Smooth muscle cell of the brain vasculature (primary cell): ENCODE data around the gene TASOR2.

Experiments used
- DNase-seq: peaks from one replicate; pipeline ENCODE4 v3.0.0-alpha.2; 2012; ENCODE audit warnings: low read depth, low spot score

TASOR2 gene

GRCh38 chr10:5684971-5685763, 529 bp downstream of the TASOR2 start:
- DNase-seq = peak; percentile 39

DNA sequence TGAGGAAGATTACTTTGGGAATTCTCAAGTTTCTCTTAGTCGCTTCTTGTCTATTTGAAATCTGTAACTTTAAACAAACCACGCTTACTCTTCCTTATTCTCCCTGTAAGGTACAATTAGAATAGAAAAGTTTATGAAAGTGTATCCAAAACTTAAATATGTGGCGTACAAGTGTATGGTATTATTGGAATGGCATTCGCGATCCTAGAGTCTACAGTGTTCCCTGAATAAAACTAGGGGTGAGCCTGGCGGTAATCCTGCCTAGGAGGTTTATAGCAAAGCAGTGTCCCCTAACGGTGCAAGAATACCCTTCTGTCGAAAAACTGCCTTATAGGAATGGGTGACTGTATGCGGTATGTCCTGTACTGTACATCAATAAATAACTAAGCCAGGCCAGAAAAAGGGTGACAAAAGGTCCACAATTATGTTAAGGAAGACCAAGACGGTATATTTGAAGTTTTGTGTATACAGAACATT, 1.2 kb downstream of the TASOR2 start:
- DNase-seq = no peak

GRCh38 chr10:5688587-5688986, 3.9 kb downstream of the TASOR2 start:
- DNase-seq = no peak

GRCh38 chr10:5691786-5692185, 7.1 kb downstream of the TASOR2 start:
- DNase-seq = no peak

DNA sequence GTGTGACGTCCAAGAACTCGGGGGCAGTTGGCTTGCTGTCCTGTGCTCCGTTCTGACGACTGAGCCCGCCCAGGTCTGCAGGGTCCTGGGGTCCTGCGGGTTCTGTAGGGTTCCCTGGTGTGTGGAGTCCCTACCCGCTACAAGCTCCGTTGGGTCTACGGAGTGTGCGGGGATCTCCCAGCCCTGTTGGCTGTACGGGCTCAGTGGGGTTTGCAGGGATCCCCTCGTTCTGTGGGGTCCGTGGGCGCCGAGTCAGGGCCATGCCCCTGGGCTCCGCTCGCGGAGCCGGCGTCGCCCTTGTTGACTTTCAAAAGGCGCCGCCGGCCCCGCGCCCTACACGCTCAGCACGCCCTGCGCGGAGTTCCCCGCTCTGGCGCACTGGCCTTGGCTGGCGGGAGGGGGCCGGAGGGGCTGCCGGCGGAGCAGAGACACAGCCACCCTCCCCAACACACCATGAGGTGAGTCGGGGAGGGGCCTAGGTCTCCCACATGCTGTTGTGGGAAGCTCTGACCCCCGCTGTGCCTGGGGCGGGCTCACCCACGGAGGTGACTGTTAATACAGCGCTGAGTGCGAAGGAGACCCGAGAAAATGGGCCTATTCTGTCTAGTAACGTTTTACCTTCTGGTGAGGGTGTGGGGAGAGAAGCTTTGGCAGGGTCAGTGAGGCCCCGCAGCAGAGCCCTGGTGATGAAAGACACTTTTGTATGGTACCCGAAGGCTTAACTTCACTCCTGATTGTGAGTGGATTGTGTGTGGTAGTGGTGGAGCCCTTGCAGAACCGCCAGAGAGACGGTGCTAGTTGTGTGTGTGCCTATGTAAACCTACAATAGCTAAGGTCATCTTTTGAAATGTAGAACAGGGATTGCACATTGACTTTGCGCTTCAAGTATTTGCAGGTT, 8.1 kb downstream of the TASOR2 start:
- DNase-seq = no peak

- no peak for DNase-seq
These were observed 9.9 kb downstream of the TASOR2 start for GRCh38 chr10:5694573-5694972.

DNA sequence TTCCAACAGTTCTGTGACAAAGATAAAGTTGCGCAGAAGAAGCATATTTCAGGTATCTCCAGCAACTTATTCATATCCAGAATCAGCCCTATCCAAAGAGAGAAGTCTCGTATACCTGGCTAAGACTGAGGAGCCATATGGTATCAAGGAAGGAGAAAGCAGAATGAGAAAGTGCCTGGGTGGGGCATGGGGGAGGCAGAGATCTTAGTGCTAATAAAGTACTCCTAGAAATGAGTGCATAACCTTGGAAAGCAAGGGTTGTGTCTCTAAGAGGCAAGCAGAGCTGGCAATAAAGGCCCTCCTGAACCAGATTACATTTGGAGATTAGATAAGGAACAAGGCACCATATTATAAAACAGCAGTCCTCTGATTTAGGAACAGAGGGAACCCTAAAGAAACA, 12.7 kb downstream of the TASOR2 start:
- no peak for DNase-seq

- no peak for DNase-seq
These were observed 13.4 kb downstream of the TASOR2 start for GRCh38 chr10:5698062-5698461.

GRCh38 chr10:5708356-5708755, 23.7 kb downstream of the TASOR2 start:
- no peak for DNase-seq

GRCh38 chr10:5709865-5710264, 25.2 kb downstream of the TASOR2 start:
- DNase-seq = no peak

DNA sequence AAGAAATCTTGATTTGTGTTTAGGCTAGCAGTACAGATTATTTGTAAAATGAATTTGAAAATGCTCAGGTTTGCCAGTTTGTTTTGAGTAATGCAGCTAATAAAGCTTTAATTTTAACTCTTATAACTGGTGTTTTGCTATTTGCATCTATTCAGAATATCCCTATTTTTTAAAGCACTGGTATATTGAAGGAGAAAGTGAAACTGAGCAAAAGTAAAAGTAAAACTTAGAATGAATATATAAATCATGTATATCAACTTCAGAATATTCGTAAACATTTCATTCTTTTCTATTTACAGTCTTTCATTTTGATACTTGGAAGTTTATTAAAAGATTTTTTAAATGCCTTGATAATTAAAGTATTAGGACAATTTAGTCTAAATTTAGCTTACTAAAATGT, 26.2 kb downstream of the TASOR2 start:
- no peak for DNase-seq

DNA sequence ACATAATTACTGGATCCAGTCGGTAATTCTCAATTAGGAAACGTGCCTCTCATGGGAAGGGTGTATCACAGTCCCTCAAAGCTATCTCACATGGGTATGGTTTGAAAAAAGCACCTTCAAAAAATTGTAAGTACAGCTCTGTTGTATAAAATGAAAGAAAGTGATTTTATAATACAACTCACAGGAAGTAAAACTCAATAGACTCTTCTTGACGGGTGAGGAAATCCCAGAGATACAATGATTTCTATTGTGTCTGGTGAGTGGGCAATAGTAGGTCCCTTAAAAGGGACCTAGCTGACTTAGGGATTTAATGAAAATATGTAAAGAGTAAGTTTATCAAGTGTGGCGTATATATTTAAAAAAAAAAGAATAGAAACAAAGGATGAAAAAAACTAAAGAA, 27.0 kb downstream of the TASOR2 start:
- DNase-seq = no peak

- DNase-seq = no peak
These were observed 34.9 kb downstream of the TASOR2 start for GRCh38 chr10:5719546-5719945.

- DNase-seq = no peak
These were observed 35.5 kb downstream of the TASOR2 start for GRCh38 chr10:5720182-5720581.

DNA sequence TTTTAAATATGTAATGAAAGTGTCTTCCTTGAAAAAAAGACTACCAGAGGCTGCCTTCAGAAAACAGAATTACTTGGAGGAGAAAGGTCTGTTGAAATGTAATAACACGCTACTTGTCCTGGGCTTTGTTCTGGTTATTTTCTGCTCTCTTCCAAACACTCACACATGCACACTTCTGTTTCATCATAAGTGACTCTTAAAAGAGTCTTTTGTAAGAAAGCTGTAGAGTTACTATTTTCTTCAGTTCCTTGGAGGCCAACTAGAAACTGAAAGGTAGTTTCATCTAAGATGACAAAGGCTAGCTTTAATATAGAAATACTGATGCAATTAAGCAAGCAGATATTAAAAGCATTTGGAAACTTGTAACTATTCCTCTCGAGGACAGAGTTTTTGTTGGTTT, 39.1 kb downstream of the TASOR2 start:
- no peak for DNase-seq

- no peak for DNase-seq
These were observed 46.1 kb downstream of the TASOR2 start for GRCh38 chr10:5730766-5731165.

DNA sequence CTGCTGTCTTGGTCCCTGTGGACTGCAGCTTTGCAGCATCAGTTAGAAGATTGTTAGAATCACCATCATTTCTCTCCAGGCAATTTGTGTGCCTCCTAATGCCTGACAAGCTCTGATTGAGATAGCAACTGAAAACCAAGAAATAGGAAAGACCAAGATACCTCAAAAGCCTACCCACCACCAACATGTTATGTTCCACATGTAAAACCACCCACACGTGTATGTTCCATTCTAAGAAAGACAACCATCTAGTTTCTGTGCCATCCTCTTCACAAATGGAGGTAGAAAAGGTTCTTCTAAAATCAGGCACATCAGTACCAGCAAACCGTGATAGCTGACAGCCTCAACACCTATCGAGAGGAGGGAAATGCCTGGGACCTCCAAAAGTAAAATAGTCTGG, 46.9 kb downstream of the TASOR2 start:
- DNase-seq = no peak

GRCh38 chr10:5732141-5732540, 47.5 kb downstream of the TASOR2 start:
- DNase-seq = no peak
